HepG2 (cell line): ENCODE results near the gene CDK7. TPM values are rescaled to one million over a fixed set of nuclear protein-coding genes. Genes with fewer than 3 reads are reported as not detected.

Source experiments
- FOSL1 ChIP-seq: sonication (generic); formaldehyde crosslinking; IDR thresholded peaks from 2 replicates; pipeline ENCODE4 v1.9.0; 2021; ENCODE audit warnings: missing genetic modification reagents, borderline replicate concordance
- MIER3 ChIP-seq: IDR thresholded peaks from 2 replicates; pipeline ENCODE4 v1.6.1; 2016; ENCODE audit warnings: missing compliant biosample characterization, borderline replicate concordance
- NR3C1 ChIP-seq: sonication (generic); formaldehyde crosslinking; IDR thresholded peaks from 2 replicates; pipeline ENCODE4 v1.4.0; 2020; ENCODE audit warnings: missing genetic modification reagents
- REL ChIP-seq: sonication (generic); formaldehyde crosslinking; conservative IDR thresholded peaks from 2 replicates; pipeline ENCODE4 v1.8.0; 2022; ENCODE audit warnings: mild to moderate bottlenecking, missing genetic modification reagents, moderate library complexity
- RFX5 ChIP-seq: IDR thresholded peaks from 2 replicates; pipeline ENCODE4 v1.6.1; 2011; ENCODE audit warnings: low read depth, low read length, improper control_type of control experiment
- SP2 ChIP-seq: sonication (generic); formaldehyde crosslinking; IDR thresholded peaks from 2 replicates; pipeline ENCODE4 v1.5.1; 2020; ENCODE audit warnings: mild to moderate bottlenecking, missing genetic modification reagents
- TBX2 ChIP-seq: sonication (generic); formaldehyde crosslinking; IDR thresholded peaks from 2 replicates; pipeline ENCODE4 v1.5.0; 2020; ENCODE audit warnings: missing genetic modification reagents, mild to moderate bottlenecking, borderline replicate concordance
- ZBTB7B ChIP-seq: sonication (generic); formaldehyde crosslinking; IDR thresholded peaks from 2 replicates; pipeline ENCODE4 v1.4.0; 2020; ENCODE audit warnings: missing genetic modification reagents
- ZFP36 ChIP-seq: fragments of 150-350 bp; IDR thresholded peaks from 2 replicates; pipeline ENCODE4 v1.6.1; 2018; ENCODE audit warnings: borderline replicate concordance, low read length, low read depth; ENCODE audit not compliant: partially characterized antibody
- ZNF143 ChIP-seq: sonication (generic); formaldehyde crosslinking; IDR thresholded peaks from 2 replicates; pipeline ENCODE4 v1.4.0; 2020; ENCODE audit warnings: missing genetic modification reagents
- ZNF230 ChIP-seq: sonication (generic); formaldehyde crosslinking; IDR thresholded peaks from 2 replicates; pipeline ENCODE4 v1.4.0; 2020; ENCODE audit warnings: mild to moderate bottlenecking, missing genetic modification reagents
- ZNF615 ChIP-seq: sonication (generic); formaldehyde crosslinking; IDR thresholded peaks from 2 replicates; pipeline ENCODE4 v1.5.0; 2020; ENCODE audit warnings: mild to moderate bottlenecking, missing genetic modification reagents, borderline replicate concordance
- polyA plus RNA-seq, 8 experiments: library from polyadenylated mRNA; depleted of rRNA in 3 of 8; stranded (reverse) in 7 of 8; unstranded in 1 of 8; fragments of >200 nt; fragmentation: Illumina TruSeq in 4 of 8; extraction: Trizol in 4 of 8; gene quantifications; 2 replicates each; pipeline versions ENCODE4 v1.2.1 to v1.2.3, GENCODE V29; 2011 to 2016; ENCODE audit warnings: low read depth in 4 of 8, missing spikeins in 1 of 8, mixed read lengths in 1 of 8; ENCODE audit not compliant: insufficient read depth in 1 of 8
- total RNA-seq, 5 experiments: library from RNA; depleted of rRNA; stranded (reverse); fragments of >200 nt; fragmentation: Illumina TruSeq; extraction: Trizol; gene quantifications; 2 replicates each; pipeline ENCODE4 v1.2.3, GENCODE V29; 2016; ENCODE audit warnings: low read depth in 1 of 5
- TF ChIP-seq, protein P1 (sequence below): IDR thresholded peaks from 2 replicates; pipeline ENCODE4 v1.6.1; 2016; ENCODE audit warnings: low read depth, missing genetic modification reagents, missing compliant biosample characterization
- TF ChIP-seq, protein P2 (sequence below): sonication (generic); formaldehyde crosslinking; IDR thresholded peaks from 2 replicates; pipeline ENCODE4 v1.4.0; 2020; ENCODE audit warnings: missing genetic modification reagents
- TF ChIP-seq, protein P3 (sequence below): sonication (generic); formaldehyde crosslinking; IDR thresholded peaks from 2 replicates; pipeline ENCODE4 v1.4.0; 2020; ENCODE audit warnings: missing genetic modification reagents
- TF ChIP-seq, protein P4 (sequence below): sonication (generic); formaldehyde crosslinking; IDR thresholded peaks from 2 replicates; pipeline ENCODE4 v1.4.0; 2020; ENCODE audit warnings: missing genetic modification reagents
- TF ChIP-seq, protein P5 (sequence below): sonication (generic); formaldehyde crosslinking; IDR thresholded peaks from 2 replicates; pipeline ENCODE4 v1.4.0; 2020; ENCODE audit warnings: missing genetic modification reagents; ENCODE audit errors: not compliant biosample characterization

Gene CDK7
- total and polyA plus RNA-seq, 2 of the 13 experiments (the other 11 are each of a cell fraction or from before 2014, with no cell fraction given) = 41.2 to 54.9 TPM

DNA sequence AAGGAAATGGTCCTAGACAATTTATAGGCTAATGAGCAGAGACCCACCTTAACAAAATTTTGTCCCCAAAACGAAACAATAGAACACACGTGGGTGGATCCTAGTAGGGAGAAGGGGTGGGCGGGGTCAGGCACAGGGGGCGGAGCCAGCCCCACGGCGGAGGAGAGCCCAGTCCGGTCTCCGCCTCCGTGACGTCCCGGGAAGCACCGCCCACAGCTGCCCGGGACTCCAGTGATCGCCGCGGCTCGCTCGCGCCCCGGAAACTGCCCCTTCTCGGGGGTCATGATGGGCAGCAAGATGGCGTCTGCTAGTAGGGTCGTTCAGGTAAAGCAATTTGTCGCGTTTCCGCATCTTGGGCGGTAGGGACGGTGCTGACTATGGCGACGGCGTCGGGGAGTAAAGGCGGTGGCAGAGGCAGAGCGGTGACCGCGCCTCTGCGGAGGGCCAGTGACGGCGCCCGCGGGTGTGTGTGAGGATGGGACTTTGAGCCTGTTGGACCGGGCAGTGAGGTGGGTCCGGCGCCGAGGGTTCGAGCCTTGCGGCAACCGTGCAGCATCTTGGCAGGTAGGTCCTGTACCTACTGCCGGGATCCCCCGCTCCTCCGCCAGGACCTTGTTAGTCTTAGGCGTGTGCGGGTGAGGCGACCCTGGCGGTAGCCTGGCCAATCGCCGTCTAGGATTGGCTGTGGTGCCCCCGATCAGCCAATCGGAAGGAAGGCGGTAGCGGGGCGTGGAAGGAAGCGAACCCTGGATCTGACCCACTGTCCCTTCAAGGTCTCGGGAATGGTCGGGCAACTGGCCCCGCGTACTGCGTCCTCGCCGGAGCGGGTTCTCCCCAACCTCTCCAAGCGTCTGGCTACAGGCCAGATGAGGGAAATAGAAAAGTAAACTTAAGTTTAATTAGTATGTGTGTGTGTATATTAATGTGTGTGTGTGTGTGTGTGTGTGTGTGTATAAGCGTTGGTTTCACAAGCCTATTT lies 16.8 kb upstream of the CDK7 start (continued):
- TF ChIP-seq MIER3 (CRISPR knock-in tag) = peak; percentile 36; the same call in 1 of the 2 replicates
- TF ChIP-seq, protein P1, sequence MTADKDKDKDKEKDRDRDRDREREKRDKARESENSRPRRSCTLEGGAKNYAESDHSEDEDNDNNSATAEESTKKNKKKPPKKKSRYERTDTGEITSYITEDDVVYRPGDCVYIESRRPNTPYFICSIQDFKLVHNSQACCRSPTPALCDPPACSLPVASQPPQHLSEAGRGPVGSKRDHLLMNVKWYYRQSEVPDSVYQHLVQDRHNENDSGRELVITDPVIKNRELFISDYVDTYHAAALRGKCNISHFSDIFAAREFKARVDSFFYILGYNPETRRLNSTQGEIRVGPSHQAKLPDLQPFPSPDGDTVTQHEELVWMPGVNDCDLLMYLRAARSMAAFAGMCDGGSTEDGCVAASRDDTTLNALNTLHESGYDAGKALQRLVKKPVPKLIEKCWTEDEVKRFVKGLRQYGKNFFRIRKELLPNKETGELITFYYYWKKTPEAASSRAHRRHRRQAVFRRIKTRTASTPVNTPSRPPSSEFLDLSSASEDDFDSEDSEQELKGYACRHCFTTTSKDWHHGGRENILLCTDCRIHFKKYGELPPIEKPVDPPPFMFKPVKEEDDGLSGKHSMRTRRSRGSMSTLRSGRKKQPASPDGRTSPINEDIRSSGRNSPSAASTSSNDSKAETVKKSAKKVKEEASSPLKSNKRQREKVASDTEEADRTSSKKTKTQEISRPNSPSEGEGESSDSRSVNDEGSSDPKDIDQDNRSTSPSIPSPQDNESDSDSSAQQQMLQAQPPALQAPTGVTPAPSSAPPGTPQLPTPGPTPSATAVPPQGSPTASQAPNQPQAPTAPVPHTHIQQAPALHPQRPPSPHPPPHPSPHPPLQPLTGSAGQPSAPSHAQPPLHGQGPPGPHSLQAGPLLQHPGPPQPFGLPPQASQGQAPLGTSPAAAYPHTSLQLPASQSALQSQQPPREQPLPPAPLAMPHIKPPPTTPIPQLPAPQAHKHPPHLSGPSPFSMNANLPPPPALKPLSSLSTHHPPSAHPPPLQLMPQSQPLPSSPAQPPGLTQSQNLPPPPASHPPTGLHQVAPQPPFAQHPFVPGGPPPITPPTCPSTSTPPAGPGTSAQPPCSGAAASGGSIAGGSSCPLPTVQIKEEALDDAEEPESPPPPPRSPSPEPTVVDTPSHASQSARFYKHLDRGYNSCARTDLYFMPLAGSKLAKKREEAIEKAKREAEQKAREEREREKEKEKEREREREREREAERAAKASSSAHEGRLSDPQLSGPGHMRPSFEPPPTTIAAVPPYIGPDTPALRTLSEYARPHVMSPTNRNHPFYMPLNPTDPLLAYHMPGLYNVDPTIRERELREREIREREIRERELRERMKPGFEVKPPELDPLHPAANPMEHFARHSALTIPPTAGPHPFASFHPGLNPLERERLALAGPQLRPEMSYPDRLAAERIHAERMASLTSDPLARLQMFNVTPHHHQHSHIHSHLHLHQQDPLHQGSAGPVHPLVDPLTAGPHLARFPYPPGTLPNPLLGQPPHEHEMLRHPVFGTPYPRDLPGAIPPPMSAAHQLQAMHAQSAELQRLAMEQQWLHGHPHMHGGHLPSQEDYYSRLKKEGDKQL (CRISPR knock-in tag) = no peak
- TF ChIP-seq, protein P2, sequence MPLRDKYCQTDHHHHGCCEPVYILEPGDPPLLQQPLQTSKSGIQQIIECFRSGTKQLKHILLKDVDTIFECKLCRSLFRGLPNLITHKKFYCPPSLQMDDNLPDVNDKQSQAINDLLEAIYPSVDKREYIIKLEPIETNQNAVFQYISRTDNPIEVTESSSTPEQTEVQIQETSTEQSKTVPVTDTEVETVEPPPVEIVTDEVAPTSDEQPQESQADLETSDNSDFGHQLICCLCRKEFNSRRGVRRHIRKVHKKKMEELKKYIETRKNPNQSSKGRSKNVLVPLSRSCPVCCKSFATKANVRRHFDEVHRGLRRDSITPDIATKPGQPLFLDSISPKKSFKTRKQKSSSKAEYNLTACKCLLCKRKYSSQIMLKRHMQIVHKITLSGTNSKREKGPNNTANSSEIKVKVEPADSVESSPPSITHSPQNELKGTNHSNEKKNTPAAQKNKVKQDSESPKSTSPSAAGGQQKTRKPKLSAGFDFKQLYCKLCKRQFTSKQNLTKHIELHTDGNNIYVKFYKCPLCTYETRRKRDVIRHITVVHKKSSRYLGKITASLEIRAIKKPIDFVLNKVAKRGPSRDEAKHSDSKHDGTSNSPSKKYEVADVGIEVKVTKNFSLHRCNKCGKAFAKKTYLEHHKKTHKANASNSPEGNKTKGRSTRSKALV = peak; percentile 34; the same call in 1 of the 2 replicates
- no peak for TF ChIP-seq ZFP36
- no peak for TF ChIP-seq ZNF143 (CRISPR knock-in tag)
- peak; percentile 85; the same call in 1 of the 2 replicates for TF ChIP-seq ZNF230 (CRISPR knock-in tag)
- TF ChIP-seq, protein P3, sequence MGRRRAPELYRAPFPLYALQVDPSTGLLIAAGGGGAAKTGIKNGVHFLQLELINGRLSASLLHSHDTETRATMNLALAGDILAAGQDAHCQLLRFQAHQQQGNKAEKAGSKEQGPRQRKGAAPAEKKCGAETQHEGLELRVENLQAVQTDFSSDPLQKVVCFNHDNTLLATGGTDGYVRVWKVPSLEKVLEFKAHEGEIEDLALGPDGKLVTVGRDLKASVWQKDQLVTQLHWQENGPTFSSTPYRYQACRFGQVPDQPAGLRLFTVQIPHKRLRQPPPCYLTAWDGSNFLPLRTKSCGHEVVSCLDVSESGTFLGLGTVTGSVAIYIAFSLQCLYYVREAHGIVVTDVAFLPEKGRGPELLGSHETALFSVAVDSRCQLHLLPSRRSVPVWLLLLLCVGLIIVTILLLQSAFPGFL (CRISPR knock-in tag) = peak; percentile 45; the same call in 1 of the 2 replicates
- TF ChIP-seq, protein P4, sequence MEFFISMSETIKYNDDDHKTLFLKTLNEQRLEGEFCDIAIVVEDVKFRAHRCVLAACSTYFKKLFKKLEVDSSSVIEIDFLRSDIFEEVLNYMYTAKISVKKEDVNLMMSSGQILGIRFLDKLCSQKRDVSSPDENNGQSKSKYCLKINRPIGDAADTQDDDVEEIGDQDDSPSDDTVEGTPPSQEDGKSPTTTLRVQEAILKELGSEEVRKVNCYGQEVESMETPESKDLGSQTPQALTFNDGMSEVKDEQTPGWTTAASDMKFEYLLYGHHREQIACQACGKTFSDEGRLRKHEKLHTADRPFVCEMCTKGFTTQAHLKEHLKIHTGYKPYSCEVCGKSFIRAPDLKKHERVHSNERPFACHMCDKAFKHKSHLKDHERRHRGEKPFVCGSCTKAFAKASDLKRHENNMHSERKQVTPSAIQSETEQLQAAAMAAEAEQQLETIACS (CRISPR knock-in tag) = no peak
- TF ChIP-seq NR3C1 = no peak
- TF ChIP-seq ZNF615 (CRISPR knock-in tag) = no peak
- peak; percentile 56; the same call in 1 of the 2 replicates for TF ChIP-seq RFX5
- TF ChIP-seq TBX2 (CRISPR knock-in tag) = peak; percentile 80
- TF ChIP-seq FOSL1 (CRISPR knock-in tag) = no peak
- 0 out of 2 replicates have a peak, but pooled peaks have one; percentile 68 for TF ChIP-seq REL (CRISPR knock-in tag)
- TF ChIP-seq, protein P5, sequence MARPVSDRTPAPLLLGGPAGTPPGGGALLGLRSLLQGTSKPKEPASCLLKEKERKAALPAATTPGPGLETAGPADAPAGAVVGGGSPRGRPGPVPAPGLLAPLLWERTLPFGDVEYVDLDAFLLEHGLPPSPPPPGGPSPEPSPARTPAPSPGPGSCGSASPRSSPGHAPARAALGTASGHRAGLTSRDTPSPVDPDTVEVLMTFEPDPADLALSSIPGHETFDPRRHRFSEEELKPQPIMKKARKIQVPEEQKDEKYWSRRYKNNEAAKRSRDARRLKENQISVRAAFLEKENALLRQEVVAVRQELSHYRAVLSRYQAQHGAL (CRISPR knock-in tag) = no peak
- peak; percentile 88 for TF ChIP-seq ZBTB7B
- peak; percentile 78 for TF ChIP-seq SP2 (CRISPR knock-in tag)
